GM23338 (cell line): Measurements from ENCODE around the gene CLCNKA. TPM values are rescaled to one million over a fixed set of nuclear protein-coding genes. Genes with fewer than 3 reads are reported as not detected.

Source experiments
- ATAC-seq: fragments of 200-7000 bp; cut with Tn5 transposase; 3 replicates; pipeline ENCODE4 v1.9.1; 2020
- DNase-seq: peaks from one replicate; pipeline ENCODE4 v3.0.0-alpha.2; 2015; ENCODE audit warnings: low spot score
- H2AFZ ChIP-seq: fragments of 200-600 bp; sonication (generic); 2 replicates; pipeline ENCODE4 v1.8.0; 2016; ENCODE audit warnings: antibody characterized with exemption, mild to moderate bottlenecking, moderate library complexity
- H3F3A ChIP-seq: fragments of 200-600 bp; sonication (generic); replicated peaks from 2 replicates; pipeline ENCODE4 v1.8.0; 2017; ENCODE audit warnings: antibody characterized with exemption, mixed run types, low read depth
- H3K27ac ChIP-seq: fragments of 200-600 bp; sonication (generic); 2 replicates; pipeline ENCODE4 v1.6.1; 2016; ENCODE audit warnings: low read depth
- H3K27me3 ChIP-seq: fragments of 200-600 bp; sonication (generic); 2 replicates; pipeline ENCODE4 v1.8.0; 2016; ENCODE audit warnings: mild to moderate bottlenecking, mixed run types, moderate library complexity; ENCODE audit not compliant: insufficient read depth
- H3K36me3 ChIP-seq: fragments of 200-600 bp; sonication (generic); 2 replicates; pipeline ENCODE4 v1.8.0; 2016; ENCODE audit warnings: mild to moderate bottlenecking; ENCODE audit not compliant: insufficient read depth
- H3K4me1 ChIP-seq: fragments of 200-600 bp; sonication (generic); 2 replicates; pipeline ENCODE4 v1.8.0; 2016; ENCODE audit warnings: mild to moderate bottlenecking, moderate library complexity; ENCODE audit not compliant: insufficient read depth
- H3K4me2 ChIP-seq: fragments of 200-600 bp; sonication (generic); 2 replicates; pipeline ENCODE4 v1.7.1; 2017; ENCODE audit warnings: mixed run types
- H3K4me3 ChIP-seq: fragments of 200-600 bp; sonication (generic); 2 replicates; pipeline ENCODE4 v1.6.1; 2016; ENCODE audit warnings: mixed run types
- H3K79me2 ChIP-seq: fragments of 200-600 bp; sonication (generic); replicated peaks from 2 replicates; pipeline ENCODE4 v1.8.0; 2017; ENCODE audit warnings: mild to moderate bottlenecking; ENCODE audit not compliant: insufficient read depth
- H3K9me2 ChIP-seq: fragments of 200-600 bp; sonication (generic); 2 replicates; pipeline ENCODE4 v1.8.0; 2017; ENCODE audit not compliant: insufficient read depth
- H4K20me1 ChIP-seq: fragments of 200-600 bp; sonication (generic); replicated peaks from 2 replicates; pipeline ENCODE4 v1.8.0; 2017; ENCODE audit warnings: mild to moderate bottlenecking; ENCODE audit not compliant: insufficient read depth
- H3K27ac Mint-ChIP-seq: 2 replicates; pipeline ENCODE4 v1.8.0; 2020; ENCODE audit warnings: inconsistent platforms, mild to moderate bottlenecking, moderate library complexity, mixed read lengths
- H3K27me3 Mint-ChIP-seq: 3 replicates; pipeline ENCODE4 v1.8.0; 2022; ENCODE audit warnings: low read depth, mild to moderate bottlenecking, moderate library complexity, mixed read lengths, inconsistent platforms; ENCODE audit not compliant: insufficient read depth, poor library complexity
- H3K36me3 Mint-ChIP-seq: 3 replicates; pipeline ENCODE4 v1.8.0; 2021; ENCODE audit warnings: low read depth, mild to moderate bottlenecking, inconsistent platforms, moderate library complexity, mixed read lengths
- H3K4me1 Mint-ChIP-seq: 3 replicates; pipeline ENCODE4 v1.8.0; 2020; ENCODE audit warnings: mild to moderate bottlenecking, inconsistent platforms, mixed read lengths
- H3K4me3 Mint-ChIP-seq: 3 replicates; pipeline ENCODE4 v1.8.0; 2021; ENCODE audit warnings: moderate library complexity, mild to moderate bottlenecking, inconsistent platforms, mixed read lengths
- H3K9me3 Mint-ChIP-seq: 3 replicates; pipeline ENCODE4 v1.8.0; 2020; ENCODE audit warnings: moderate library complexity, mild to moderate bottlenecking, inconsistent platforms, mixed read lengths
- EZH2phosphoT487 ChIP-seq: fragments of 200-600 bp; sonication (generic); IDR thresholded peaks from one replicate; pipeline ENCODE4 v1.8.1; 2018; ENCODE audit warnings: antibody characterized with exemption; ENCODE audit not compliant: unreplicated experiment
- STAT1 ChIP-seq: IDR thresholded peaks from one replicate; pipeline ENCODE4 v1.6.1; 2016; ENCODE audit warnings: antibody characterized with exemption; ENCODE audit not compliant: unreplicated experiment
- ZNF331 ChIP-seq: fragments of 250-450 bp; sonication (Bioruptor Pico); IDR thresholded peaks from 2 replicates; pipeline ENCODE4 v1.5.0; 2020; ENCODE audit warnings: low read depth, mild to moderate bottlenecking, moderate library complexity
- polyA plus RNA-seq: library from polyadenylated mRNA; unstranded; fragments of >200 nt; fragmentation: Nextera tagmentation; extraction: Ambion mirVana; gene quantifications from 2 replicates; pipeline ENCODE4 v1.2.1, GENCODE V29; 2016
- total RNA-seq: library from RNA; depleted of rRNA; stranded (reverse); fragments of >200 nt; shearing (Covaris generic); gene quantifications from 2 replicates; pipeline ENCODE4 v1.2.3, GENCODE V29; 2014
- TF ChIP-seq, protein P1 (sequence below), 2 experiments: fragments of 200-600 bp in 1 of 2; sonication (generic) in 1 of 2; conservative IDR thresholded peaks; 2 replicates each; pipeline versions ENCODE4 v1.5.1 to v1.6.1; 2016 to 2017; ENCODE audit warnings: antibody characterized with exemption in 2 of 2, low read depth in 2 of 2, mild to moderate bottlenecking in 2 of 2, moderate library complexity in 1 of 2

CLCNKA gene
- total and polyA plus RNA-seq, 2 experiments from 2014 or later = 0.59 to 0.76 TPM

DNA sequence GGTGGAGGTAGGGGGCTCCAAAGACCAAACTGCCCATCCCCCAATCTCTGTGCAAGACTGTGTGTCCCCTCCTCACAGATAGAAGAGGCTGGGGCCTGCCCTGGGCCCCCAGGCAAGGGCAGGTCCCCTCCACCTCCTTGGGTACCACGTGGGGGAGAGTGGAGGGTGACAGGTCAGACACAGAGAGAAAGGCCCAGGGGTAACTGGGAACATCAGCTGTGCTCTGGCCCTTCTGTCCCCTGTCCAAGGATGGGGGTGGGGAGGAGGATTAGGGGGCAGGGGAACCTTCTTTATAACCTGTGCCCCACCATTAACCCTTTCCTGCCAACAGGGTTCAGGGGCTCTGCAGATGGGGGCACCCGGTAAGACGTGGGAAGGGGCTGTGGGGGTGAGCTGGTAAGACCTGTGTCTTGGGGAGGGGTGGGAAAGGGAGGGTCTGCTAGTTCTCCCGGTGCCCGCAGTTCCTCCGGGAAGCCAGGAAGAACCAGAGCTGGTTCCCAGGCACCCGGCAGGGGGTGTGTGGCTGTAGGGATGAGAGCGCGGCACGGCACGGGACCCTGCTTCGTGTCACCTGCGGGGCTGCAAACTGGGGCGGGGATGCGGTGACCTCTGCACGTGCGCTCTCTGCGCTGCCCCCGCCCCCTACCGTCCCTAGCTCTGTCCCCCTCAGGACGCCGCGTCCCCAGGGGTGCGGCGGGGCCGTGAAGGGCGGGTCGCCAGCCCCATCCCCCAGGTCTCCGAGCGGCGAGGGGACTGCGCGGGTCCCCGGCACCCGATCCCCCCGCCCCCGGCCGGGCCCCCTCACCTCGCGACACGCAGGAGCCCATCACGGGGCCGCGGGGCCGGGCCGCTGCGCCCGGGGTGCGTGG lies 51.0 kb downstream of the CLCNKA start:
- ATAC-seq (peak; percentile 39), DNase-seq (peak; percentile 66)
- Histone ChIP-seq H3K4me3 (peak overlapping the region; percentile 59), H3F3A (no peaks in the 10 kb centered on the region), H3K4me1 (peaks cover 6% of the 10 kb centered on the region; the same call in 1 of the 2 replicates), H3K4me2 (peak overlapping the region; percentile 84), H3K79me2 (no peaks in the 10 kb centered on the region), H3K27ac (no peak overlapping the region), H3K27me3 (peaks cover 45% of the 10 kb centered on the region), H4K20me1 (0 out of 2 replicates have a peak, but pooled peaks cover 3% of the 10 kb centered on the region), H3K9me2 (no peaks in the 10 kb centered on the region), H3K36me3 (no peaks in the 10 kb centered on the region), H2AFZ (peak overlapping the region; percentile 85)
- TF ChIP-seq, protein P1, sequence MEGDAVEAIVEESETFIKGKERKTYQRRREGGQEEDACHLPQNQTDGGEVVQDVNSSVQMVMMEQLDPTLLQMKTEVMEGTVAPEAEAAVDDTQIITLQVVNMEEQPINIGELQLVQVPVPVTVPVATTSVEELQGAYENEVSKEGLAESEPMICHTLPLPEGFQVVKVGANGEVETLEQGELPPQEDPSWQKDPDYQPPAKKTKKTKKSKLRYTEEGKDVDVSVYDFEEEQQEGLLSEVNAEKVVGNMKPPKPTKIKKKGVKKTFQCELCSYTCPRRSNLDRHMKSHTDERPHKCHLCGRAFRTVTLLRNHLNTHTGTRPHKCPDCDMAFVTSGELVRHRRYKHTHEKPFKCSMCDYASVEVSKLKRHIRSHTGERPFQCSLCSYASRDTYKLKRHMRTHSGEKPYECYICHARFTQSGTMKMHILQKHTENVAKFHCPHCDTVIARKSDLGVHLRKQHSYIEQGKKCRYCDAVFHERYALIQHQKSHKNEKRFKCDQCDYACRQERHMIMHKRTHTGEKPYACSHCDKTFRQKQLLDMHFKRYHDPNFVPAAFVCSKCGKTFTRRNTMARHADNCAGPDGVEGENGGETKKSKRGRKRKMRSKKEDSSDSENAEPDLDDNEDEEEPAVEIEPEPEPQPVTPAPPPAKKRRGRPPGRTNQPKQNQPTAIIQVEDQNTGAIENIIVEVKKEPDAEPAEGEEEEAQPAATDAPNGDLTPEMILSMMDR (conservative IDR thresholded peaks at IDR 0.05; ENCODE audit: low read depth in 2 of 2) = 0 out of 4 replicates have a peak, but pooled peaks of 1 of the 2 experiments have one; percentile 3
- TF ChIP-seq ZNF331 = no peak
- Mint-ChIP-seq H3K36me3 (no peaks in the 10 kb centered on the region), H3K27ac (no peak overlapping the region), H3K4me3 (peak overlapping the region; percentile 61), H3K4me1 (peaks cover 9% of the 10 kb centered on the region), H3K27me3 (peaks cover 37% of the 10 kb centered on the region), H3K9me3 (no peaks in the 10 kb centered on the region; the same call in 2 of the 3 replicates)

DNA sequence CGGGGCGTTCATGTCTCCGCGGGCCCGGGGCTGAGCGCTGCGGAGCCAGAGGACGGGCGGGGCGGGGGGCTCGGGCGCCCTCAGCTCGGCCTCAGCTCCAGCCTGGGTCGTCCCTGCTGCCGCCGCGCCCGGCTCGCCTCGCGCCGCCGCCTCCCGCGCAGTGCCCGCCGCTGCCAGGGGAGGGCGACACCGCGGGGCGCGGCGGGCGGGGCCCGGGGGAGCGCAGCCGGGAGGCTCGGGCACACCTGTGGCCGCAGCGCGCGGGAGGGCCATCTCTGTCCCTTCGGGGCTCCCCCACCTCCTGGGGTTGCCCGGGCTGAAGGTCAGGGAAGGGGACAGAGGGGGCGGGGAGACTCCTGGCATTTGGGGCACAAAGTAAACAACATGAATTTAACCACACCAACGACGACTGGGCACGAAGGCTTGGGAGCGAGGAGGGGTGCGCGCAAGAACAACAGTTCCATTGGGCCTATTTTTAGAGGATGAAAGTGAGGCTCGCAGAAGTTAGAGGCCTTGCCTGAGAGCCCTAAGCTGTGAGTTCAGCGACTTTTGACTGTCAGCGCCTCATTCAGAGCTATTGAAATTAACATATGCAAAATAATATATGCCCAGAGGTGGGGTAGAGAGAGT lies 51.8 kb downstream of the CLCNKA start, which contains the start of gene FAM131C:
Gene FAM131C (minus strand): TSS at position 162 of the 630 bp plus-strand sequence. CDS start 209 bp downstream, outside the sequence.
- no peaks in the 10 kb centered on the region for H3K9me2 ChIP-seq
- H3K36me3 ChIP-seq = no peaks in the 10 kb centered on the region
- Mint-ChIP-seq H3K27ac (no peak within 1 kb of the TSS), H3K4me1 (peaks cover 9% of the 10 kb centered on the region), H3K36me3 (no peaks in the 10 kb centered on the region), H3K4me3 (peak within 1 kb of the TSS; percentile 78), H3K9me3 (no peaks in the 10 kb centered on the region; the same call in 2 of the 3 replicates), H3K27me3 (peaks cover 36% of the 10 kb centered on the region)
- peaks cover 6% of the 10 kb centered on the region; the same call in 1 of the 2 replicates for H3K4me1 ChIP-seq
- H3K4me3 ChIP-seq = peak within 1 kb of the TSS; percentile 59
- peak; percentile 71 for ATAC-seq
- TF ChIP-seq ZNF331 (no peak), STAT1 (no peak), EZH2phosphoT487 (no peak)
- TF ChIP-seq, protein P1 (conservative IDR thresholded peaks at IDR 0.05; ENCODE audit: low read depth in 2 of 2) = peak; percentile 30 to 55
- no peaks in the 10 kb centered on the region for H3F3A ChIP-seq
- H3K4me2 ChIP-seq = peak within 1 kb of the TSS; percentile 88
- H2AFZ ChIP-seq = peak within 1 kb of the TSS; percentile 95
- no peak within 1 kb of the TSS for H3K27ac ChIP-seq
- H3K27me3 ChIP-seq = peaks cover 45% of the 10 kb centered on the region
- 0 out of 2 replicates have a peak, but pooled peaks cover 3% of the 10 kb centered on the region for H4K20me1 ChIP-seq
- no peaks in the 10 kb centered on the region for H3K79me2 ChIP-seq
- peak; percentile 65 for DNase-seq
